ENCODE data around the gene CORO2B. TPM values are rescaled to one million over a fixed set of nuclear protein-coding genes. Genes with fewer than 3 reads are reported as not detected.

CORO2B gene
- total and polyA plus RNA-seq, 2 of the 4 experiments (the other 2 are of a cell fraction), result 9.3 to 39.3 TPM

GRCh38 chr15:68572309-68572708, 6.5 kb upstream of the CORO2B start:
- no TSS peak for BruUV-seq (replicated peaks)
- no peak overlapping the region for H4K8ac ChIP-seq (ENCODE audit: low read depth in 2 of 2, low read length in 2 of 2)
- no peak overlapping the region for H2AK9ac ChIP-seq (replicated peaks; ENCODE audit: low read depth, low read length, poor library complexity)
- H3K4me1 ChIP-seq (ENCODE audit: control insufficient read depth, insufficient read depth, low read length), result no peaks in the 10 kb centered on the region
- H4K20me1 ChIP-seq (ENCODE audit: insufficient read depth, low read length), result no peaks in the 10 kb centered on the region
- no peak overlapping the region for H3K4me2 ChIP-seq (ENCODE audit: low read depth, low read length)
- H3K9me1 ChIP-seq (ENCODE audit: insufficient read depth, low read length), result no peaks in the 10 kb centered on the region
- no peak overlapping the region for H3K27ac ChIP-seq (ENCODE audit: insufficient read depth, low read length)
- H3K18ac ChIP-seq (ENCODE audit: low read depth, low read length), result no peak overlapping the region
- WGBS, 2 experiments (ENCODE audit: extremely low coverage in 2 of 2, insufficient read length in 1 of 2), result no CpG with 5 or more reads among the region's 4 CpGs
- dilution Hi-C loops (cut with HindIII; ENCODE audit: low sequenced_read_pairs, unreplicated experiment) (no loop called here), intact Hi-C loops (cut with micrococcal nuclease) (no loop called here), in situ Hi-C loops (cut with MboI; ENCODE audit: low sequenced_read_pairs) (loop anchor here (5.0 kb wide), 1 partner anchor 100 kb away; no protein-coding TSS in a partner anchor)
- ChIA-PET CTCF (interaction anchor here (0.6 kb wide), 1 partner anchor 13 kb away, joined by 3 read pairs; no protein-coding TSS in a partner anchor), POLR2A (ENCODE audit: unreplicated experiment) (no interaction called here)
- no peak overlapping the region for H2BK5ac ChIP-seq (ENCODE audit: low read depth, low read length, poor library complexity, severe bottlenecking)
- no peak for ATAC-seq (ENCODE audit: low read depth)
- H2BK20ac ChIP-seq (ENCODE audit: low read depth, low read length), result no peak overlapping the region
- H2BK120ac ChIP-seq (ENCODE audit: low read depth, low read length), result no peak overlapping the region
- H3K79me1 ChIP-seq (ENCODE audit: low read depth in 1 of 2, low read length in 2 of 2), result no peaks in the 10 kb centered on the region
- H3K36me3 ChIP-seq (ENCODE audit: control insufficient read depth, insufficient read depth, low read length), result no peaks in the 10 kb centered on the region
- no peak overlapping the region for H4K5ac ChIP-seq (ENCODE audit: low read depth, low read length)
- TF ChIP-seq CHD1 (IDR thresholded peaks at IDR 0.05; ENCODE audit: low read depth, low read length) (no peak), FOS (IDR thresholded peaks at IDR 0.05; ENCODE audit: low read depth, low read length) (no peak), POLR2A (IDR thresholded peaks at IDR 0.05; ENCODE audit: low read depth, low read length) (no peak), RFX5 (IDR thresholded peaks at IDR 0.05; ENCODE audit: low read depth, low read length) (no peak), CEBPB (IDR thresholded peaks at IDR 0.05; ENCODE audit: low read depth, low read length) (no peak)
- TF ChIP-seq, protein P1, sequence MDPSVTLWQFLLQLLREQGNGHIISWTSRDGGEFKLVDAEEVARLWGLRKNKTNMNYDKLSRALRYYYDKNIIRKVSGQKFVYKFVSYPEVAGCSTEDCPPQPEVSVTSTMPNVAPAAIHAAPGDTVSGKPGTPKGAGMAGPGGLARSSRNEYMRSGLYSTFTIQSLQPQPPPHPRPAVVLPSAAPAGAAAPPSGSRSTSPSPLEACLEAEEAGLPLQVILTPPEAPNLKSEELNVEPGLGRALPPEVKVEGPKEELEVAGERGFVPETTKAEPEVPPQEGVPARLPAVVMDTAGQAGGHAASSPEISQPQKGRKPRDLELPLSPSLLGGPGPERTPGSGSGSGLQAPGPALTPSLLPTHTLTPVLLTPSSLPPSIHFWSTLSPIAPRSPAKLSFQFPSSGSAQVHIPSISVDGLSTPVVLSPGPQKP (IDR thresholded peaks at IDR 0.05; ENCODE audit: borderline replicate concordance, low read depth, low read length), result no peak
- TF ChIP-seq, protein P2, sequence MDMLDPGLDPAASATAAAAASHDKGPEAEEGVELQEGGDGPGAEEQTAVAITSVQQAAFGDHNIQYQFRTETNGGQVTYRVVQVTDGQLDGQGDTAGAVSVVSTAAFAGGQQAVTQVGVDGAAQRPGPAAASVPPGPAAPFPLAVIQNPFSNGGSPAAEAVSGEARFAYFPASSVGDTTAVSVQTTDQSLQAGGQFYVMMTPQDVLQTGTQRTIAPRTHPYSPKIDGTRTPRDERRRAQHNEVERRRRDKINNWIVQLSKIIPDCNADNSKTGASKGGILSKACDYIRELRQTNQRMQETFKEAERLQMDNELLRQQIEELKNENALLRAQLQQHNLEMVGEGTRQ (IDR thresholded peaks at IDR 0.05; ENCODE audit: low read depth, low read length), result no peak
- no peak overlapping the region for H2BK15ac ChIP-seq (ENCODE audit: low read depth, low read length)
- no peak for DNase-seq
- no peak overlapping the region for H2AK5ac ChIP-seq (ENCODE audit: low read depth, low read length)
- no peak overlapping the region for H2AFZ ChIP-seq (replicated peaks; ENCODE audit: low read length, poor library complexity)
- no peaks in the 10 kb centered on the region for H3K9me3 ChIP-seq (ENCODE audit: control insufficient read depth, insufficient read depth, low read length)
- no peak overlapping the region for H3K23ac ChIP-seq (ENCODE audit: low read depth, low read length)
- H3K56ac ChIP-seq (ENCODE audit: extremely low read depth, insufficient read depth, low read length), result no peak overlapping the region
- H3K27me3 ChIP-seq (ENCODE audit: control insufficient read depth, insufficient read depth, low read length), result peaks cover 37% of the 10 kb centered on the region
- H3K4ac ChIP-seq (ENCODE audit: low read depth, low read length), result no peak overlapping the region
- no peak overlapping the region for H4K91ac ChIP-seq (ENCODE audit: insufficient read depth, low read depth, low read length)
- H3K4me3 ChIP-seq (ENCODE audit: insufficient read depth, low read depth, low read length), result no peak overlapping the region
- H3K9ac ChIP-seq (ENCODE audit: low read depth, low read length), result no peak overlapping the region
- H3K14ac ChIP-seq (replicated peaks; ENCODE audit: low read depth, low read length), result no peak overlapping the region
